HG03064 (cell line): ENCODE measurements around the gene TRNAU1AP.

Experiments used
- ATAC-seq: cut with Tn5 transposase; IDR thresholded peaks from one replicate; pipeline ENCODE4 v1.9.1; 2021; ENCODE audit warnings: low read depth; ENCODE audit not compliant: unreplicated experiment

TRNAU1AP gene

GRCh38 chr1:28602536-28603439, 49.9 kb downstream of the TRNAU1AP start:
- ATAC-seq, result no peak

DNA sequence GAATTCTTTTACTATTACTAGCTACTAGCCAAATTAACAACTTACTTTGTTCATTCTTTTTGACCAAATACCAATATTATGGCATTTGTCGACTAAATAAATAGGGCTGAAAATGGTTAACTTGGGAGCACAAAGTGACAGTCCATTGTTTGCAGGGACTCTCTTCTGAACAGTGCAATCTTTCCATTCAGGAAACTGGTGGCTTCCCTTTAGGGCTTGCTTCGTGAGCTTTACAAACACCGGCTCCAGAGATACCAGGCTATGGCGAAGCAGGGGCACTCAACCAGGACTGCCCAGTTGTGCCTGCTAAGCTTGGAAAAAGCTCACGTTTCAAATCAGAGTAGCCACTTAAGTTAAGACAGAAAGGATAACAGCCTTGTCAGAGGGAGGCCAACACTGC, 51.5 kb downstream of the TRNAU1AP start:
- ATAC-seq, result no peak

- no peak for ATAC-seq
Measured at GRCh38 chr1:28604962-28605361, 52.1 kb downstream of the TRNAU1AP start.

DNA sequence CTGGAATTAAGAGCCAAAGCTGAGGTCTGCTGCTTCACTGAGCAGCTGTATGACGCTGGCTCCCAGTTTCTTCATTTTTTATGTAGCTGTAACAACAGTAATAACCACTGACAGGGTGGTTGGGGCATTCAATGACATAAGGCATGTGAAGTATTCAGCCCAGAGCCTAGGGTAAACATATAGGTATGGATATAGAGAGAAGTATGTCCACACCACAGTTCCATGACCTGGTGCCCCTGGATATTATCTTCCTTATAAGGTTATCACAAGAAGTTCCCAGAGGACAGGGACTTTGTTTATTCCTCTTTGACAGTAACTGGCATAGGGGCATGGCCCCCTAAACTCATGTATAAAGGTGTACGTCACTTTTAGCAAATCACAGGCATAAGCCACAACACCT, 53.9 kb downstream of the TRNAU1AP start:
- no peak for ATAC-seq

DNA sequence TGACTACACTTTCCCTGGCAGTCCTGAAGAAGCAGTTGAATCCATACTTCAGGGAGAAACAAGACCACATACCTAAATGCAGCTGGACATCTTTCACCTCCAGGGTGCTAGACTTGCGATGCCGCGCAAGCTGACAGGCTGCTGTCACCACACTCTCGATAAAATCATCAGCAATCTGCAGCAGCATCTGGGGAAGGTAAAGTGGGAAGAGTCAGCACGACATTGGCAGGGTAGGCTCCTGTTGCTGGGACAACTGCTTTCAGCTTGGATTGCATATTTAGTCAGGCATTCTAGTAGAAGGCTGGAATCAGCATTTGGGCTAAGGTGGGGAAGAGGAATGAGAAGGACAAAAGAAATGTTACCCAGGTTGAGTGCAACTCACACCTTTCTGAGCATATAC, 60.3 kb downstream of the TRNAU1AP start:
- no peak for ATAC-seq
